GM18499 (cell line): ENCODE data around the gene RPL7L1.

Experiments
- ATAC-seq: cut with Tn5 transposase; IDR thresholded peaks from one replicate; pipeline ENCODE4 v1.9.1; 2021; ENCODE audit warnings: moderate number of reproducible peaks; ENCODE audit not compliant: insufficient read depth, unreplicated experiment

RPL7L1 gene

DNA sequence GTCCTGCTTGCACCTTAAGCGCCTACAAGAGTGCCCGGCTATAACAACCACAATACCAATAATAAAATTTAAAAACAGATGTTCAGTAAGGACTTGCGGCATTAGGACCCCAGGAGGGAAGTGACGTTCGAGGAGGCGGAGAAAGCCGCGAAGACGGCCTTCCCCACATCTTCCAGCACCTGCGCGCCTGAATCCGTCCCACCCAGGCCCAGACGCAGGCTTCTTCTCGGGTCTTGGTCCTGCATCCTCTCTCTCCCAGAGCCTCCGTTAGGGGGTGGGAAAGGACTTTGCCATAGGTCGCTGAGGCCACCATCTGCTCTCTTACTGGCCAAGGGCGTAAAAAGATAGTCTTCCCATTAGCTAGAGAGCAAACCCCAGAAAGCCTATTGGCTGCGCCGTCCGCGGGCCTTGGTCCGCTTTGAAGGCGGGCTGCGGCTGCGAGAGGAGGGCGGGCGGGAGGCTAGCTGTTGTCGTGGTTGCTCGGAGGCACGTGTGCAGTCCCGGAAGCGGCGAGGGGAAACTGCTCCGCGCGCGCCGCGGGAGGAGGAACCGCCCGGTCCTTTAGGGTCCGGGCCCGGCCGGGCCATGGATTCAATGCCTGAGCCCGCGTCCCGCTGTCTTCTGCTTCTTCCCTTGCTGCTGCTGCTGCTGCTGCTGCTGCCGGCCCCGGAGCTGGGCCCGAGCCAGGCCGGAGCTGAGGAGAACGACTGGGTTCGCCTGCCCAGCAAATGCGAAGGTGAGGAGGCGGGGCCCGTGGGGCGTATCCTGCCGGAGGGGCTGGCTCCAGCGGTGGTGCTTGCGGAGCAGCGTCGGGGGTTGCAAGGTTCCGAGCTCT lies 49.8 kb downstream of the RPL7L1 start, which contains the start of gene CNPY3:
Gene CNPY3 (plus strand): TSS at position 495 of the 835 bp plus-strand sequence. CDS start 91 bp downstream, at position 586.
- ATAC-seq = peak; percentile 62

DNA sequence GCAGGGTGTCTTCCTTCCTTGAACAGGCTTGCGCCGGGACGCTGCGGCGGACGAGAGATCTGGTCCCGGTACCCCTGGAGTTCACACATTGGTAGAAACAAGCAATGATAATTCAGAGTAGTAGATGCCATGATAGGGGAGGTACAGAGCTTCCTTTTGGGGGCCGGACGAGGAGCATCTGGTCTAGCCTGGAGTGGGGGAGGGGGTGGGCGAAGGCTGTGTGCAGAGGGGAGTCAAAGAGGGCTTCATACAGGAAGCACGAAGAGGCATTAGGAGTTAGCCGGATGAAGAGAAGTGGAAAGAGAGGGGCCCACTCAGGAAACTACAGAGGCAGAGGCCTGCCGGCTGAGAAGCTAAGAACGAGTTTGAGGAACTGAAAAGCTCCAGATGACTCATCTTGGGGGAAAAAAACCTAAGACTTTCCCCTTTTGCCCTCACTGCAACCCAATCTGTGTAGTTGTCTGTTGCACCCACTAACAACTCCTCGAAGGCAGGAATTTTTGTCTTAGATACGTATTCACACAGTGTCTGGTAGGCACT lies 50.5 kb downstream of the RPL7L1 start:
- ATAC-seq = peak; percentile 44

DNA sequence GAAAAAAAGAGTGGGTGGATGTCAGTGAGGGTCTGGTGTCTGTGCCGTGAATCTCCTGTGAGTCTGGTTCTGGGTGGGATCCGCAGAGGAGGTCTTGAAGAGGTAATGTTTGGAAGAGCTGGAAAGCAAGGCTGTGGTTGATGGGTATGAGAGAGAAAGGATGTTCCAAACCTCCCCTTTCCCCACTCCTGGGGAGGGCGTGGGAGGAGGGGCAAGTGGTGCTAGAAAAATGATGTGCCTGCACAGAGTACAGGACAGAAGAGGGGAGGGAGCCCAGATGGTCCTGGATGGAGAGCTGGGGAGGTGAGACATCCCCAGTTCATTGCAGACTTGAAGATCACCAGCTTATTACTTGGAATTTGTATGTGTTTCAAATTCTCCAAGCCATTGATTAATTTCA lies 53.0 kb downstream of the RPL7L1 start:
- ATAC-seq = no peak

DNA sequence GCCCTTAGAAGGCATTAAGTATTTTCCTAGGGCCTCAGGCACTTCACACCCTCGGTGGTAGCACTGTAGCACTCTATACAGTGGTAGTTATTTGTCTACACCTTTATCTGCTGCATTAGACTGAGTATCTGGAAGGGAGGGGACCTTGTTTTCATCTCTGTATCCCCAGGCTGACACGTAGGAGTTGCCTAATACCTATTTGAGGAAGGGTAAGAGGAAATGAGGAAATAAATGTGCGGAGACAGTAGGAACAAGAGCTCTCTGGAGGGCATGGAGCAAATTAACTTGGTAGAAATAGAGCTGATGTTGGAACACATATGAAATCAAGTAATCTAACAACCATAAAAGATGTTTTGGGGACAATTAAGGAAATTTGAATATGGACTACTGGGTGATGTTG lies 53.8 kb downstream of the RPL7L1 start:
- ATAC-seq = no peak

DNA sequence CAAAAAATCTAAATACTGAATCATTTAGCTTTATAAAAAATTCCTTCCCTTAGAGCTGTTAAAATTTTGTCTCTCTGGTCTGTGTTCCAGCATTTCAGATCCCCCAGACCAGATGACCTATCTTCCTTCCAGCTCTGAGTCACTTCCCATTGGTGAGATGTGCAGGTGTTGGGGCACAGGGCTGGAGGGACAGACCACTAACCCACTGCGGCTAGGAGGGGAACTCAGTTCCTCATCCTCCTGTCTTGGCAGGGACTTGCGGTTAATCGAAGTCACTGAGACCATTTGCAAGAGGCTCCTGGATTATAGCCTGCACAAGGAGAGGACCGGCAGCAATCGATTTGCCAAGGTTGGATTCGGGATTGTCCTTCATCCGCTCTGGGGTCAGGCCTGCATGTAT lies 55.9 kb downstream of the RPL7L1 start:
- ATAC-seq = no peak

DNA sequence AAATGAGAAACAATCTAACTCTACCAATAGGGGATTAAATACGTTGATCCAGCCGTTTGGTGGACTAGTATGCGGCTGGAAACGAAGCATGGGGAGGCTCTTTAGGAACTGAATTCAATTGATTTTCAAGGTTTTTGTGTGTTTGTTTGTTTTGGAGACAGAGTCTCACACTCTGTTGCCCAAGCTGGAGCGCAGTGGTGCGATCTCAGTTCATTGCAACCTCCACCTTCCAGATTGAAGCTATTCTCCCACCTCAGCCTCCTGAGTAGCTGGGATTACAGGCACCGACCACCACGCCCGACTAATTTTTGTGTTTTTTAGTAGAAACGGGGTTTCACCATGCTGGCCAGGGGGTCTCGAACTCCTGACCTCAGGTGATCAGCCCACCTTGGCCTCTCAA lies 57.0 kb downstream of the RPL7L1 start:
- ATAC-seq = no peak

DNA sequence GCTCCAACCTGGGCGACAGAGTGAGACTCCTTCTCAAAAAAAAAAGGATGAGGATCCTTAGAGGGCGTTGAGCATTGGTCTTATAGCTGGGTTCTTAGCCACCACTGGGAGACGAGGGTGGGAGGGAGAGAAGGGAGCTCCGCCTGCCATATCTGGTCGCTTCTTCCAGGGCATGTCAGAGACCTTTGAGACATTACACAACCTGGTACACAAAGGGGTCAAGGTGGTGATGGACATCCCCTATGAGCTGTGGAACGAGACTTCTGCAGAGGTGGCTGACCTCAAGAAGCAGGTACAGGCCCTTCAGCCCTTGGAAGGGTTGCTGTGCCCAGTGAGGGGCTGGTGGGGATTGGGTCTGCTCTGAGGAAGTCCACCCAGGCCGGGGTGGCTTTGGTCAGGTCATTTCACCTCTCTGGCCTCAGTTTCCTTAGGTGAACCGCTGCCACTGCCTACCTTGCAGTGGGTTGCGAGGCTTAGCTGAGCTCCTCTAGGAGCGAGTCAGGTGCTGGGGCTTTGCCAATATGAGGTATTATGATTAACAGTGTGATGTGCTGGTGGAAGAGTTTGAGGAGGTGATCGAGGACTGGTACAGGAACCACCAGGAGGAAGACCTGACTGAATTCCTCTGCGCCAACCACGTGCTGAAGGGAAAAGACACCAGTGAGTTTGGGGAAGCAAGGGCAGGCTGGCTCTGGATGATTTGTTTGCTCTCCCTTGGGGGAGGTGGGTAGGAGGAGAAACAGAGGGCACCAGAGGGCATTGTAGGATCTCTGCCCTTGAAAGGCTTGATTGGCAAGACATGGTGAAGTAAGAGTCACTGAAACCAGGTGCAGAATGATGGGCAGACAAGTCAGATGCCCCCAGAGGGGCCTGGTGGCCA lies 58.4 kb downstream of the RPL7L1 start:
- ATAC-seq = no peak

DNA sequence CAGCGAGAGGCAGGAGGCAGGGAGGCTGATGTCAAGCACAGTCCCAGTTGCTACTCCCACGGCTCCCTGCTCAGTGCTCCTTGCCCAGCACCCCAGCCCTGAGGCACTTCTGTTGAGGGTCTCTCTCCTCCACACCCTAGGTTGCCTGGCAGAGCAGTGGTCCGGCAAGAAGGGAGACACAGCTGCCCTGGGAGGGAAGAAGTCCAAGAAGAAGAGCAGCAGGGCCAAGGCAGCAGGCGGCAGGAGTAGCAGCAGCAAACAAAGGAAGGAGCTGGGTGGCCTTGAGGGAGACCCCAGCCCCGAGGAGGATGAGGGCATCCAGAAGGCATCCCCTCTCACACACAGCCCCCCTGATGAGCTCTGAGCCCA lies 59.0 kb downstream of the RPL7L1 start:
- ATAC-seq = no peak

DNA sequence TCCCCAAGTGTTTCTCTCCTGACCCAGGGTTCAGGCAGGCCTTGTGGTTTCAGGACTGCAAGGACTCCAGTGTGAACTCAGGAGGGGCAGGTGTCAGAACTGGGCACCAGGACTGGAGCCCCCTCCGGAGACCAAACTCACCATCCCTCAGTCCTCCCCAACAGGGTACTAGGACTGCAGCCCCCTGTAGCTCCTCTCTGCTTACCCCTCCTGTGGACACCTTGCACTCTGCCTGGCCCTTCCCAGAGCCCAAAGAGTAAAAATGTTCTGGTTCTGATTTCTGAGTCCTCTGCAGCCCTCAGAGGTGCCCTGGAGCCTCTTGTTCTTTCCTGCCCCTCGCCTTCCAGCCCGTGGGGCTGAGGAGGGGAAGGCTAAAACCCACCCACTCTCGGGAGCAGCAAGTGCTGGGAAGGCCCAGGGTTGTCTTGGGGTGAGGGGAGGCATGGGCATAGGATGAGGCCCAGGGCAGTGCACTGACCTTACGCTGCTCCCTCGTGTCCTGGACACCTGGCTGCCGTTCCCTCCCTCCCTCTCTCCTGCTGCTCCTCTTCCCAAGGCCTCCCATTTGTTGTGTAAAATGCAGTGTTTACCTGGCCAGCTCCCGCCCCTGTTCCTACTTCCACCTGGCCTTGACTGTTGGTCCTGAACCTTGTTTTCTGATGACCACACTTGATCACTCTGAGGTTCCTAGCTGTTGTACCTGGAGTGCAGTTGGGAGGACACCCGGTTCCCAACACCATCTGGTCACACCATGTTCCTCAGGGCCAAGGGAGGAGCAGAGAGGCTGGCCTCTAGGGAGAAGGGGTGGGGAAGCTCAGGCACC lies 59.8 kb downstream of the RPL7L1 start:
- no peak for ATAC-seq
